GM12801 (cell line): ENCODE data around the gene JMJD7.

ENCODE experiments used
- CTCF ChIP-seq: IDR thresholded peaks from one replicate; pipeline ENCODE4 v1.5.1; 2011; ENCODE audit warnings: control low read depth; ENCODE audit not compliant: insufficient read length; ENCODE audit errors: extremely low read depth

The JMJD7 gene

GRCh38 chr15:41855261-41855961, 27.5 kb downstream of the JMJD7 start:
- no peak for TF ChIP-seq CTCF

GRCh38 chr15:41856262-41856661, 28.4 kb downstream of the JMJD7 start:
- TF ChIP-seq CTCF, result no peak

- TF ChIP-seq CTCF, result no peak
Observed at GRCh38 chr15:41856716-41857115, 28.8 kb downstream of the JMJD7 start.

DNA sequence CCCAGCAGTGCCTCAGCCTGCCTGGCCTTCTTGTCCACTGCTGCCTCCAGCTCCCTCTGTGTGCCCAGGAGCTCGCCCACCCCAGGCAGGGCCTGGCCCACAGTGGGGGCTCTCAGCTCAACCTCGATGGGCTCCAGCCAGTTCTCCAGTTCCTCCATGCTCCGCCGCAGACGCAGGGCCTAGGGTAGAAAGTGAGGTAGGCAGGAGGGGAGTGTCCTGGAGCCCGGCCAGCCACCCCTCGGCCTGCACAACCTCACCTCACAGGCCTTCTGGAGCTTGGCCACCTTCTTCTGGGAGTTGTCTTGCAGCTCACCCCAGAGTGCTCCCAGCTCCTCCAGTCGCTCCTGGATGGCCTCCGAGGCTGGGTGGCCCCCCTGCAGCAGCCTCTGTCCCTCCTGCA, 29.4 kb downstream of the JMJD7 start:
- no peak for TF ChIP-seq CTCF

GRCh38 chr15:41858756-41859155, 30.9 kb downstream of the JMJD7 start:
- no peak for TF ChIP-seq CTCF

GRCh38 chr15:41860049-41860828, 32.3 kb downstream of the JMJD7 start:
- TF ChIP-seq CTCF, result no peak

GRCh38 chr15:41861736-41862356, 34.0 kb downstream of the JMJD7 start:
- TF ChIP-seq CTCF, result no peak
